D721Med (cell line): Measurements from ENCODE around the gene ADAM8.

Experiments
- DNase-seq: peaks from one replicate; pipeline ENCODE4 v3.0.0; 2011; ENCODE audit warnings: low spot score; ENCODE audit not compliant: insufficient read length
- FAIRE-seq: peaks from 2 replicates; lab custom pipeline; 2011; peaks lifted over from hg19 to GRCh38; lab: Jason Lieb, UNC
- CTCF ChIP-seq: IDR thresholded peaks from 2 replicates; pipeline ENCODE4 v1.5.1; 2012; ENCODE audit warnings: mild to moderate bottlenecking, control low read depth; ENCODE audit not compliant: insufficient read depth; ENCODE audit errors: missing control alignments

ADAM8 gene

GRCh38 chr10:133262696-133263095 is 14.0 kb downstream of the ADAM8 start:
- no peak for FAIRE-seq
- no peak for DNase-seq
- TF ChIP-seq CTCF, result no peak

GRCh38 chr10:133261726-133262325 is 14.8 kb downstream of the ADAM8 start:
- TF ChIP-seq CTCF, result no peak
- no peak for FAIRE-seq
- DNase-seq, result peak; percentile 79

GRCh38 chr10:133260895-133261725 is 15.6 kb downstream of the ADAM8 start:
- no peak for FAIRE-seq
- TF ChIP-seq CTCF, result no peak
- DNase-seq, result peak; percentile 43

GRCh38 chr10:133259602-133259989 is 17.1 kb downstream of the ADAM8 start:
- FAIRE-seq, result no peak

GRCh38 chr10:133258818-133259601 is 17.7 kb downstream of the ADAM8 start:
- FAIRE-seq (no peak), DNase-seq (no peak)
- no peak for TF ChIP-seq CTCF

More at GRCh38 chr10:133259602-133259989, 17.1 kb downstream of the ADAM8 start:
- TF ChIP-seq CTCF, result no peak
- DNase-seq, result no peak

- FAIRE-seq (no peak), DNase-seq (no peak)
- no peak for TF ChIP-seq CTCF
Measured at GRCh38 chr10:133258066-133258817, 18.4 kb downstream of the ADAM8 start.
